GM12865 (cell line): ENCODE data around the gene EXTL2.
"Not testable (repeated sequence)": the region's sequence is repeated elsewhere in the genome, so short reads cannot be mapped to it uniquely, and the experiment has no call there.

Source experiments
- DNase-seq: peaks from one replicate; pipeline ENCODE4 v3.0.0; 2010; ENCODE audit warnings: low read depth
- H3K4me3 ChIP-seq: 2 replicates; pipeline ENCODE4 v1.5.1; 2011; ENCODE audit warnings: mild to moderate bottlenecking, low read depth, low read length, control low read depth
- TF ChIP-seq, protein P1 (sequence below): IDR thresholded peaks from 2 replicates; pipeline ENCODE4 v1.5.1; 2011; ENCODE audit warnings: low read length, control low read depth, low read depth, inconsistent platforms; ENCODE audit not compliant: insufficient read depth; ENCODE audit errors: missing control alignments

Gene EXTL2

DNA sequence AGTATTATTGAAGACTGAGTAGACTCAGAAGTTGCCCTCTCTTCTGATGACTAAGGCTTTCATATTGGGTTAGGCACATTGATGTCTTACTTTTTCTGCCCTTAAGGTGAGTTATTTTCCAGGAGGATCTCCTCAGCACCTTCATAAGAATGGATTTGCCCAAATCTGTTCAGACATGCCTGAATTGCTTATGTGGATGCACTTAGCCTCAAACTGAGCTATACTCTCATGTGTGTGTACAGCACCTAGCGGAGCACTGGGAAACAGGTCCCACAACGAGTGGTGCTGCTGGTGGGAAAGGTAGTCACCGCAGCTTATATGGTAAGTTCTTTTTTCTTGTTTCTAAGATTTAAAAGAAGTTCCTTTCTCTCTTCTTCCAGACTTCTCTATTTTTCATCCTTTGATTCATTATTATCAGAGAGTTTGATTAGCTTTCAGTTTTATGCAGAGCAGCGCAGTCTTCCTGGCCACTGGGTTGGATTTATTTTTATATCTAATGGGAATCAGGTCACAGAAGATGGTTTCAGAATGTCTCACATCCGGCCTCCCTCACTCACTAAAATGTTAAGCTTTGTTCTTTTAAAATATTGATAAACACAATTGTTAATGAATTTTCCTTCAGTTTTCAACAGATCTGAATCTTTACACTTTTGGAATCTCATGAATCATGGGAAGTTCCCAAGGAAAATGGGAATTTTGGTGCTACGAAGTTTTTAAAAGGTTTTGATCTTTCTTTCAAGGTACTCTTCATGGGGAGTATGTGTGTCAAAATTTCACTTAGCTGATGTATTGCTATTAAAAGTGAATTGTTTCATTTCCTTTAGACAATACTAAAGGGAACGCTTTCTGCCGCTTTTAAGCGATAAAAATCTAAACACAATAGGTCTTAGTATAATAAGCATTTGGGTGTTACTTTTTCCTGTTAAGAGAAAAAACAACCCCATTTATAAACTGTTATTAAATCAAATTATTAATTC is 58.5 kb downstream of the EXTL2 start:
- TF ChIP-seq, protein P1, sequence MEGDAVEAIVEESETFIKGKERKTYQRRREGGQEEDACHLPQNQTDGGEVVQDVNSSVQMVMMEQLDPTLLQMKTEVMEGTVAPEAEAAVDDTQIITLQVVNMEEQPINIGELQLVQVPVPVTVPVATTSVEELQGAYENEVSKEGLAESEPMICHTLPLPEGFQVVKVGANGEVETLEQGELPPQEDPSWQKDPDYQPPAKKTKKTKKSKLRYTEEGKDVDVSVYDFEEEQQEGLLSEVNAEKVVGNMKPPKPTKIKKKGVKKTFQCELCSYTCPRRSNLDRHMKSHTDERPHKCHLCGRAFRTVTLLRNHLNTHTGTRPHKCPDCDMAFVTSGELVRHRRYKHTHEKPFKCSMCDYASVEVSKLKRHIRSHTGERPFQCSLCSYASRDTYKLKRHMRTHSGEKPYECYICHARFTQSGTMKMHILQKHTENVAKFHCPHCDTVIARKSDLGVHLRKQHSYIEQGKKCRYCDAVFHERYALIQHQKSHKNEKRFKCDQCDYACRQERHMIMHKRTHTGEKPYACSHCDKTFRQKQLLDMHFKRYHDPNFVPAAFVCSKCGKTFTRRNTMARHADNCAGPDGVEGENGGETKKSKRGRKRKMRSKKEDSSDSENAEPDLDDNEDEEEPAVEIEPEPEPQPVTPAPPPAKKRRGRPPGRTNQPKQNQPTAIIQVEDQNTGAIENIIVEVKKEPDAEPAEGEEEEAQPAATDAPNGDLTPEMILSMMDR, result no peak
- no peak for DNase-seq
- H3K4me3 ChIP-seq, result no peak overlapping the region

DNA sequence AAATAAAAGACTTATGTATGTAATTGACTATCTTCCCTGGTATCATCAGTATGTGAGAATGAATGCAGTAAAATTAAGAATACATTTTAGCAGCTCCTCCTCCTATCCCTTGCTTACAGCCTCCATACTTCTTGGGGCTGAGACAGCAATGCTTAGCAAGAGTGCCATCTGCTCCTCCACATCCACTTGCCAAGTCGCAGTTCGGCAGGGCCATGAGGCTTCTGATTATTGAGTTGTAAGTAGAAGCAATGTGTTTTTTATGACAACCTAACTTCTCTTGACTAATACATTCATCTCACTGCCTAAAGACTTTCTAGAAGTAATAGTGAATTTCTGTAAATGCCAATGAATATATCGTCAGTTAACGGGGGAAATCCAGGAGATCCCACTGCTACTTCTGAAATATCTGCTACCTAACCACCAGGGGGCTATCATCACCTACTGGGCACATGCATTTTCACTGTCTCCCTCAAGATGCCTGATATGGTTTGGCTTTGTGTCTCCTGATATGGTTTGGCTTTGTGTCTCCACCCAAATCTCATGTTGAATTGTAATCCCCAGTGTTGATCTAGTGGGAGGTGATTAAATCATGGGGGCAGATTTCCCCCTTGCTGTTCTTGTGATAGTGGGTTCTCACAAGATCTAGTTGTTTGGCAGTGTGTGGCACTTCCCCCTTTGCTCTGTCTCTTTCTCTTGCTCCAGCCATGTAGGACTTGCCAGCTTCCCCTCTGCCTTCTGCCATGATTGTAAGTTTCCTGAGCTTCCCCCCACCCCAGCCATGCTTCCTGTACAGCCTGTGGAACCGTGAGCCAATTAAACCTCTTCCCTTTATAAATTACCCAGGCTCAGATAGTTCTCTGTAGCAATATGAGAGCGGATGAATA is 59.6 kb downstream of the EXTL2 start:
- TF ChIP-seq, protein P1, result peak; percentile 60
- peak; percentile 47 for DNase-seq

DNA sequence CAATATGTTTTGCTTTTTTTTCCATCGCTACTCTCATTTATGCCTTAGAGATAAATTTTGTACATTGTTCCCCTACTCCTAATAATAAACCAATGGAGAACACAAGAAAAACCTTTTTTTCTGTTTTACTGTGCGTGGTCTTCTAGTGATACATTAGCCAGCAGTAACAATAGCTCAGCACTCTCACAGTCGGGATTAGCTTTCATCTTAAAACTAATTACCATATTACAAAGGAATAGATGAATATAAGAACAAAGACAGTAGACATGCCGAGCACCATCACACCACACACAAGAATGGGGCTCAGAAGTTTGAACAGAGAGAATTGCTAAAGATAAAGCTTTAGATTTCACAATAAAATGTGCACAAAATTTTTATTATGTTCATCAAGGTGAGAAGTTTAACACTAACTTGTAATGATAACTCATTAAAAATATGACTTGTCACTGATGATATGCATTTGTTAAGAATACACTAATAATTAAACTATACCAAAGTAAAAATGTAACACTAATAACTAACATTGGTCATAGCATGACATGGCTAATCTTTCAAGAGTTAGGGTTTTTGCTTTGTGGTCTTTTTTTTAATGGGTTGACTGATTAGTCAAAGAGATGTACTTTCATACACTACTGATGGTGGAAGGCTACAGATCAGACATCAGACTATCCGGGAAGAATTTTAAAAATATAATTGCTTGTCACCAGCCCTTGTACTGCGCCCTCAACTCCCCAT is 61.8 kb downstream of the EXTL2 start:
- no peak for DNase-seq
- H3K4me3 ChIP-seq, result no peak overlapping the region
- TF ChIP-seq, protein P1, result no peak

More for the DNA sequence above, 59.6 kb downstream of the EXTL2 start:
- no peak overlapping the region for H3K4me3 ChIP-seq

DNA sequence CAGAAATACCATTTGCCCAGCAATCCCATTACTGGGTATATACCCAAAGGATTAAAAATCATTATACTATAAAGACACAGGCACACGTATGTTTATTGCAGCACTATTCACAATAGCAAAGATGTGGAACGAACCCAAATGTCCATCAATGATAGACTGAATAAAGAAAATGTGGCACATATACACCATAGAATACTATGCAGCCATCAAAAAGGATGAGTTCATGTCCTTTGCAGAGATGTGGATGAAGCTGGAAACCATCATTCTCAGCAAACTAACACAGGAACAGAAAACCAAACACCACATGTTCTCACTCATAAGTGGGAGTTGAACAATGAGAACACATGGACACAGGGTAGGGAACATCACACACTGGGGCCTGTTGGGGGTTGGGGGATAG is 69.0 kb downstream of the EXTL2 start:
- H3K4me3 ChIP-seq, DNase-seq: not testable (repeated sequence)
